K562 (cell line): ENCODE measurements around the gene AGR2. TPM values are rescaled to one million over a fixed set of nuclear protein-coding genes. Genes with fewer than 3 reads are reported as not detected.

Experiments used
- ATAC-seq: fragments of 200-7000 bp; cut with Tn5 transposase; 3 replicates; pipeline ENCODE4 v1.9.1; 2020; ENCODE audit warnings: moderate library complexity
- BruUV-seq: library from RNA; stranded (reverse); fragments of 400-500 nt; replicated peaks from 2 replicates; lab custom pipeline; 2021; lab: Mats Ljungman, UMichigan
- CTCF ChIA-PET: fragments of 300-600 bp; formaldehyde crosslinking; extraction: SDS; loops from one replicate; lab custom pipeline; 2021; ENCODE audit warnings: low intra/inter-chr PET ratio; lab: Yijun Ruan, JAX
- POLR2A ChIA-PET: fragments of 300-600, 350-650 bp; sonication (Branson Sonifier 250); formaldehyde crosslinking; extraction: SDS; loops from one replicate; lab custom pipeline; 2021; ENCODE audit warnings: antibody characterized with exemption, inconsistent platforms; lab: Yijun Ruan, JAX
- DNase-seq, 4 experiments: peaks; one replicate each; pipeline versions ENCODE4 v3.0.0 to v3.0.0-alpha.2; 2011 to 2018; ENCODE audit warnings: low spot score in 3 of 4, mixed read lengths in 3 of 4; ENCODE audit errors: extremely low read depth in 1 of 4
- FAIRE-seq: peaks from 2 replicates; lab custom pipeline; 2011; peaks lifted over from hg19 to GRCh38; lab: Jason Lieb, UNC
- H2AFZ ChIP-seq: 2 replicates; pipeline ENCODE4 v1.6.0; 2011; ENCODE audit warnings: low read depth, low read length, control low read depth, inconsistent platforms
- H3K27ac ChIP-seq: fragments of 200-600 bp; 3 replicates; pipeline ENCODE4 v1.8.0; 2011; ENCODE audit warnings: low read depth, mild to moderate bottlenecking, control low read depth, inconsistent platforms, low read length, moderate library complexity, mixed read lengths; ENCODE audit errors: extremely low read depth
- H3K27me3 ChIP-seq, 2 experiments: fragments of 300-600 bp in 1 of 2; 2 replicates in 1 of 2; 3 replicates in 1 of 2; pipeline versions ENCODE4 v1.6.0 to v1.8.0; 2011; ENCODE audit warnings: inconsistent platforms in 2 of 2, low read length in 2 of 2, mild to moderate bottlenecking in 1 of 2, mixed read lengths in 1 of 2, moderate library complexity in 1 of 2; ENCODE audit not compliant: control insufficient read depth in 2 of 2, insufficient read depth in 2 of 2
- H3K36me3 ChIP-seq: fragments of 300-600 bp; 3 replicates; pipeline ENCODE4 v1.8.0; 2011; ENCODE audit warnings: mild to moderate bottlenecking, low read length, inconsistent platforms; ENCODE audit not compliant: control insufficient read depth, insufficient read depth
- H3K4me1 ChIP-seq, 2 experiments: fragments of 200-600 bp in 1 of 2; replicated peaks in 1 of 2; 2 replicates in 1 of 2; 3 replicates in 1 of 2; pipeline versions ENCODE4 v1.5.1 to v1.8.0; 2011; ENCODE audit warnings: inconsistent platforms in 2 of 2, low read length in 2 of 2, mild to moderate bottlenecking in 1 of 2, mixed read lengths in 1 of 2, moderate library complexity in 1 of 2; ENCODE audit not compliant: control insufficient read depth in 2 of 2, insufficient read depth in 2 of 2
- H3K4me2 ChIP-seq: 2 replicates; pipeline ENCODE4 v1.6.1; 2011; ENCODE audit warnings: low read length, control low read depth, inconsistent platforms, mixed read lengths; ENCODE audit not compliant: insufficient read depth
- H3K4me3 ChIP-seq: fragments of 200-600 bp; sonication (generic), shearing (Covaris generic); 2 replicates; pipeline ENCODE4 v1.5.1; 2016; ENCODE audit warnings: control low read depth, inconsistent platforms
- H3K79me2 ChIP-seq: fragments of 200-600 bp; 3 replicates; pipeline ENCODE4 v1.8.0; 2011; ENCODE audit warnings: low read length, inconsistent platforms; ENCODE audit not compliant: control insufficient read depth, insufficient read depth
- H3K9ac ChIP-seq, 2 experiments: 2 replicates each; pipeline versions ENCODE4 v1.6.0 to v1.6.1; 2011; ENCODE audit warnings: low read depth in 2 of 2, low read length in 2 of 2, control low read depth in 1 of 2, inconsistent platforms in 1 of 2, mild to moderate bottlenecking in 1 of 2, mixed read lengths in 1 of 2; ENCODE audit not compliant: insufficient read depth in 1 of 2
- H3K9me1 ChIP-seq: one replicate; pipeline ENCODE4 v1.6.0; 2011; ENCODE audit warnings: inconsistent platforms, mild to moderate bottlenecking, low read length, moderate library complexity; ENCODE audit not compliant: control insufficient read depth, insufficient read depth
- H3K9me3 ChIP-seq: replicated peaks from 2 replicates; pipeline ENCODE4 v1.5.1; 2011; ENCODE audit warnings: low read depth, low read length, inconsistent platforms; ENCODE audit not compliant: control insufficient read depth, insufficient read depth
- H4K20me1 ChIP-seq: replicated peaks from 2 replicates; pipeline ENCODE4 v1.6.1; 2011; ENCODE audit warnings: low read length, inconsistent platforms, mixed read lengths; ENCODE audit not compliant: control insufficient read depth, insufficient read depth
- BMI1 ChIP-seq: fragments of 150-350 bp; IDR thresholded peaks from 2 replicates; pipeline ENCODE4 v1.6.1; 2014; ENCODE audit warnings: low read length
- BRCA1 ChIP-seq, 2 experiments: fragments of 450-650 bp in 1 of 2; sonication (generic) in 1 of 2; formaldehyde crosslinking in 1 of 2; IDR thresholded peaks; 2 replicates each; pipeline versions ENCODE4 v1.5.0 to v1.6.1; 2017 to 2020; ENCODE audit warnings: mild to moderate bottlenecking in 1 of 2, missing genetic modification reagents in 1 of 2
- ELF2 ChIP-seq: fragments of 250-450 bp; sonication (Bioruptor Pico); IDR thresholded peaks from 2 replicates; pipeline ENCODE4 v1.5.0; 2021; ENCODE audit warnings: mild to moderate bottlenecking
- HLTF ChIP-seq: fragments of 450-650 bp; IDR thresholded peaks from 2 replicates; pipeline ENCODE4 v1.6.1; 2016
- MITF ChIP-seq: IDR thresholded peaks from 2 replicates; pipeline ENCODE4 v1.6.1; 2014; ENCODE audit warnings: antibody characterized with exemption
- RB1 ChIP-seq: fragments of 450-650 bp; IDR thresholded peaks from 2 replicates; pipeline ENCODE4 v1.6.1; 2017; ENCODE audit warnings: low read depth, mild to moderate bottlenecking
- SOX6 ChIP-seq: fragments of 450-650 bp; IDR thresholded peaks from 2 replicates; pipeline ENCODE4 v1.6.1; 2014; ENCODE audit warnings: mild to moderate bottlenecking
- TEAD2 ChIP-seq: fragments of 450-650 bp; IDR thresholded peaks from 2 replicates; pipeline ENCODE4 v1.6.1; 2016; ENCODE audit warnings: missing genetic modification characterization, control low read depth, missing compliant biosample characterization
- U2AF1 ChIP-seq: fragments of 200-400 bp; formaldehyde crosslinking; optimal IDR thresholded peaks from 2 replicates; pipeline ENCODE3; 2017; ENCODE audit warnings: mild to moderate bottlenecking, low read depth, low read length, moderate library complexity
- ZNF586 ChIP-seq: fragments of 450-650 bp; formaldehyde crosslinking; conservative IDR thresholded peaks from 2 replicates; pipeline ENCODE4 v1.4.0; 2020; ENCODE audit warnings: mild to moderate bottlenecking, moderate library complexity
- WGBS: fragments of 100-300 bp; shearing (Covaris generic); methylation state at CpG from one replicate; pipeline ENCODE4 v1.1.6; 2016; ENCODE audit warnings: low coverage, mixed read lengths; ENCODE audit not compliant: insufficient coverage; ENCODE audit errors: missing lambda C conversion rate; 5-methylcytosine and 5-hydroxymethylcytosine counted together
- in situ Hi-C: fragments of 300-500 bp; cut with MboI; formaldehyde crosslinking; loops from 4 replicates; pipeline ENCODE4 v1.15.0; 2018; ENCODE audit warnings: inconsistent platforms, mixed read lengths
- intact Hi-C: fragments of 100-400 bp; cut with micrococcal nuclease; formaldehyde crosslinking; loops from 2 replicates; pipeline ENCODE4 v1.14.2; 2022
- polyA plus RNA-seq, 8 experiments: library from polyadenylated mRNA; depleted of rRNA in 4 of 8; stranded (reverse) in 5 of 8; unstranded in 3 of 8; fragments of >200 nt; fragmentation: Nextera tagmentation in 2 of 8; fragmentation: Illumina TruSeq in 1 of 8; extraction: Ambion mirVana in 2 of 8; extraction: Trizol in 1 of 8; gene quantifications; 2 replicates each; pipeline versions ENCODE4 v1.2.1 to v1.2.3, GENCODE V29; 2011 to 2014; ENCODE audit warnings: inconsistent platforms in 1 of 8, missing spikeins in 1 of 8
- total RNA-seq, 7 experiments: library from RNA; depleted of rRNA in 6 of 7; stranded (reverse); fragments of >200 nt in 6 of 7; fragmentation: Illumina TruSeq in 2 of 7; extraction: Trizol in 2 of 7; gene quantifications; 2 replicates each; pipeline versions ENCODE4 v1.2.1 to v1.2.3, GENCODE V29; 2011 to 2021; ENCODE audit warnings: low replicate concordance in 1 of 7

AGR2 gene
- total and polyA plus RNA-seq, 9 of the 15 experiments (the other 6 are each of a cell fraction or from before 2014, with no cell fraction given) = 0.66 TPM; not detected in 8

DNA sequence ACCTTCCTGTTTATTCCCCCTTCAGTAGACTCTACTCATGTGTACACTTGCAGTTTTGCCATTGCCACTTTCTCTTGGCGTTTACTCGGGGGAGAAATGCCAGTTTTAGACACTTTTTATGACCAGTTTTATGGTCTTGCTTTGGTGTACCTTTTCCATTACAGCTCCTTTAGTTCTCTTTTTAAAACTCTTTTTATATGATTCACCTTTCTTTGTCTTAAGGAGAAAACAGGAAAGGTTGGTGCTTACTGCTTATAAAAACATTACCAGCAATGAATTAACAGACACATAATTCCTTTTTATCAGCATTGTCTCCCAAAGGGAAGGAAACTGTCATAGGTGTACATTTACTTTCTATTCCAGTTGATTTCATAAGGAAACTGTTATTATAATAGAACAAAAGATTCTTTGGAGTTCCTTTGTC, 39.4 kb downstream of the AGR2 start:
- FAIRE-seq (no peak), DNase-seq (no peak), ATAC-seq (no peak)
- POLR2A ChIA-PET = no interaction called here
- Histone ChIP-seq H3K4me1 (no peaks in the 10 kb centered on the region; a peak in 1 of 5 replicates), H4K20me1 (no peaks in the 10 kb centered on the region), H3K27me3 (no peaks in the 10 kb centered on the region), H3K4me3 (no peak overlapping the region), H3K79me2 (peaks cover 17% of the 10 kb centered on the region; the same call in 2 of the 3 replicates), H3K9me3 (no peaks in the 10 kb centered on the region), H3K4me2 (no peak overlapping the region), H2AFZ (no peak overlapping the region)
- WGBS = 76% methylated on average over 2 of the region's 2 CpGs
- intact Hi-C loops (no loop called here), in situ Hi-C loops (no loop called here)
- no TSS peak for BruUV-seq
- TF ChIP-seq HLTF = no peak
- no peak for TF ChIP-seq U2AF1
- TF ChIP-seq, all 486 proteins: peak for 0
- CTCF ChIA-PET = no interaction called here
- H3K27ac ChIP-seq = no peak overlapping the region
- H3K9me1 ChIP-seq = no peaks in the 10 kb centered on the region
- peak overlapping the region in 1 of 2 experiments; percentile 43; a peak in 1 of 4 replicates for H3K9ac ChIP-seq
- H3K36me3 ChIP-seq = no peaks in the 10 kb centered on the region; the same call in 2 of the 3 replicates

- no peaks in the 10 kb centered on the region; a peak in 1 of 5 replicates for H3K4me1 ChIP-seq
- no peak overlapping the region for H3K27ac ChIP-seq
- WGBS = 62% methylated on average over 3 of the region's 3 CpGs
- peak overlapping the region in 1 of 2 experiments; percentile 43; a peak in 1 of 4 replicates for H3K9ac ChIP-seq
- H3K79me2 ChIP-seq = peaks cover 19% of the 10 kb centered on the region; the same call in 2 of the 3 replicates
- CTCF ChIA-PET = no interaction called here
- no peak overlapping the region for H2AFZ ChIP-seq
- no peaks in the 10 kb centered on the region for H3K27me3 ChIP-seq
- ATAC-seq (no peak), FAIRE-seq (no peak), DNase-seq (no peak)
- no peaks in the 10 kb centered on the region for H3K9me3 ChIP-seq
- no peak overlapping the region for H3K4me3 ChIP-seq
- intact Hi-C loops (no loop called here), in situ Hi-C loops (no loop called here)
- no peaks in the 10 kb centered on the region for H3K9me1 ChIP-seq
- H4K20me1 ChIP-seq = no peaks in the 10 kb centered on the region
- BruUV-seq = no TSS peak
- H3K4me2 ChIP-seq = no peak overlapping the region
- TF ChIP-seq BMI1 (no peak), RB1 (no peak), ELF2 (CRISPR knock-in tag) (no peak), BRCA1 (IDR thresholded peaks at IDR 0.05) (no peak), BRCA1 (CRISPR knock-in tag; IDR thresholded peaks at IDR 0.05) (no peak), ZNF586 (no peak), MITF (no peak), TEAD2 (tag) (no peak), SOX6 (no peak)
- TF ChIP-seq, all 486 proteins: peak for 0
- H3K36me3 ChIP-seq = no peaks in the 10 kb centered on the region; the same call in 2 of the 3 replicates
- POLR2A ChIA-PET = no interaction called here
Observed at GRCh38 chr7:16764942-16765341, 39.9 kb downstream of the AGR2 start.
